Gastrocnemius medialis (tissue), 4 donors: Measurements from ENCODE around the gene ATRNL1.

ENCODE experiments used
- POLR2A ChIP-seq, 2 donors: fragments of 450-650 bp; IDR thresholded peaks; one replicate each; pipeline ENCODE4 v1.6.1; 2017; ENCODE audit warnings: antibody characterized with exemption in 2 of 2, mild to moderate bottlenecking in 2 of 2, moderate library complexity in 2 of 2
- TF ChIP-seq, protein P1 (sequence below), 5 experiments: fragments of 450-650 bp in 3 of 5; fragments of 200-600 bp in 2 of 5; sonication (generic) in 2 of 5; IDR thresholded peaks in 4 of 5; conservative IDR thresholded peaks in 1 of 5; 1 replicate in 4 of 5; 2 replicates in 1 of 5; pipeline ENCODE4 v1.5.1; 2016 to 2019; ENCODE audit warnings: antibody characterized with exemption in 5 of 5, mild to moderate bottlenecking in 3 of 5, moderate library complexity in 3 of 5

GRCh38 chr10:115093776-115094408 lies 727 bp downstream of the ATRNL1 start:
- TF ChIP-seq POLR2A (IDR thresholded peaks at IDR 0.05): no peak
- TF ChIP-seq, protein P1, sequence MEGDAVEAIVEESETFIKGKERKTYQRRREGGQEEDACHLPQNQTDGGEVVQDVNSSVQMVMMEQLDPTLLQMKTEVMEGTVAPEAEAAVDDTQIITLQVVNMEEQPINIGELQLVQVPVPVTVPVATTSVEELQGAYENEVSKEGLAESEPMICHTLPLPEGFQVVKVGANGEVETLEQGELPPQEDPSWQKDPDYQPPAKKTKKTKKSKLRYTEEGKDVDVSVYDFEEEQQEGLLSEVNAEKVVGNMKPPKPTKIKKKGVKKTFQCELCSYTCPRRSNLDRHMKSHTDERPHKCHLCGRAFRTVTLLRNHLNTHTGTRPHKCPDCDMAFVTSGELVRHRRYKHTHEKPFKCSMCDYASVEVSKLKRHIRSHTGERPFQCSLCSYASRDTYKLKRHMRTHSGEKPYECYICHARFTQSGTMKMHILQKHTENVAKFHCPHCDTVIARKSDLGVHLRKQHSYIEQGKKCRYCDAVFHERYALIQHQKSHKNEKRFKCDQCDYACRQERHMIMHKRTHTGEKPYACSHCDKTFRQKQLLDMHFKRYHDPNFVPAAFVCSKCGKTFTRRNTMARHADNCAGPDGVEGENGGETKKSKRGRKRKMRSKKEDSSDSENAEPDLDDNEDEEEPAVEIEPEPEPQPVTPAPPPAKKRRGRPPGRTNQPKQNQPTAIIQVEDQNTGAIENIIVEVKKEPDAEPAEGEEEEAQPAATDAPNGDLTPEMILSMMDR (IDR thresholded peaks at IDR 0.05 in 4 of 5, conservative IDR thresholded peaks at IDR 0.05 in 1 of 5): no peak
